ENCODE data around the gene OR10X1. TPM values are rescaled to one million over a fixed set of nuclear protein-coding genes. Genes with fewer than 3 reads are reported as not detected.

Gene OR10X1
- total RNA-seq, 1 experiment from 2014 or later = not detected

DNA sequence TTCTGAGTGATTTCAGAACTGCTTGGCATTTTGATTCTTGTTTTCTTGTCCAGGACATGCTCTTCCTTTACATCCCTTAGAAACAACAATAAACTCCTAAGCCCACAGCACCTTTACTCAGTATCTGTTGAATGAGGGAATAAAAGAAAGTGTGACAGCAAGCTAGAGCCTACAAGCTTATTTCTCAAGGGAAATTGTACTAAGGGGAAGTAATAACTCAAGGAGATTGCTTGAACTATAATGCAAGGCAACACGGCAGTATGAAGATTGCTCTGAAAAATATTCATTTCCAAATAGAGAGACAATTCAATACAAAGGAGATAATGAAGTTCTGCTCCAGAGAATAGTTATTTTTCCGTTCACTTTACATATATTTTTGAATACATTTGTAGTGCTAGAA is 15.8 kb downstream of the OR10X1 start:
- Mint-ChIP-seq H3K36me3 (ENCODE audit: insufficient read depth in 1 of 3, low read depth in 3 of 3) (no peaks in the 10 kb centered on the region), H3K27me3 (ENCODE audit: low read depth) (no peaks in the 10 kb centered on the region), H3K27ac (no peak overlapping the region), H3K9me3 (no peaks in the 10 kb centered on the region), H3K4me1 (no peaks in the 10 kb centered on the region), H3K4me3 (no peak overlapping the region)
- Histone ChIP-seq H4K20me1 (ENCODE audit: control insufficient read depth, insufficient read depth, insufficient read length) (no peaks in the 10 kb centered on the region), H2AK5ac (ENCODE audit: insufficient read length, low read length) (no peak overlapping the region), H2BK20ac (ENCODE audit: low read depth, low read length, poor library complexity, severe bottlenecking) (no peak overlapping the region), H3K27ac (ENCODE audit: insufficient read length, low read depth, low read length) (no peak overlapping the region), H2BK120ac (ENCODE audit: low read depth, low read length, poor library complexity, severe bottlenecking) (no peak overlapping the region), H3K27me3 (ENCODE audit: insufficient read depth, low read length) (no peaks in the 10 kb centered on the region), H4K5ac (ENCODE audit: insufficient read length, low read depth, low read length) (no peak overlapping the region), H3K4me1 (ENCODE audit: insufficient read depth, low read length) (no peaks in the 10 kb centered on the region), H3K56ac (ENCODE audit: insufficient read length, low read depth, low read length) (no peak overlapping the region), H2AFZ (ENCODE audit: low read length) (no peak overlapping the region), H3K4me2 (ENCODE audit: insufficient read depth, insufficient read length, low read length) (no peak overlapping the region), H3K4ac (ENCODE audit: low read depth, low read length) (no peak overlapping the region), H3K9ac (ENCODE audit: extremely low read depth, insufficient read length, low read length) (no peak overlapping the region), H4K91ac (ENCODE audit: insufficient read length, low read depth, low read length) (no peak overlapping the region), H3K9me3 (ENCODE audit: control insufficient read depth, low read depth, low read length) (no peaks in the 10 kb centered on the region), H3K79me2 (ENCODE audit: insufficient read depth, low read length) (no peaks in the 10 kb centered on the region), H2BK15ac (ENCODE audit: low read depth, low read length) (no peak overlapping the region), H3K14ac (ENCODE audit: insufficient read depth, low read length) (no peak overlapping the region), H3K18ac (ENCODE audit: insufficient read length, low read depth, low read length) (no peak overlapping the region), H3K23ac (ENCODE audit: insufficient read length, low read depth, low read length) (no peak overlapping the region), H2BK12ac (ENCODE audit: insufficient read length, low read depth, low read length) (no peak overlapping the region), H3K23me2 (ENCODE audit: insufficient read length, low read depth, low read length, poor library complexity, severe bottlenecking) (no peaks in the 10 kb centered on the region), H4K8ac (replicated peaks; ENCODE audit: insufficient read length, low read depth, low read length) (no peak overlapping the region), H2BK5ac (ENCODE audit: insufficient read length, low read length) (no peak overlapping the region), H3T11ph (ENCODE audit: low read length) (no peak overlapping the region), H3K79me1 (ENCODE audit: insufficient read depth, low read depth, low read length, poor library complexity, severe bottlenecking) (no peaks in the 10 kb centered on the region)
- DNase-seq = no peak
- no CpG with 5 or more reads among the region's 2 CpGs for WGBS (ENCODE audit: extremely low coverage, insufficient read length, low lambda C conversion rate)
- TF ChIP-seq, protein P1, sequence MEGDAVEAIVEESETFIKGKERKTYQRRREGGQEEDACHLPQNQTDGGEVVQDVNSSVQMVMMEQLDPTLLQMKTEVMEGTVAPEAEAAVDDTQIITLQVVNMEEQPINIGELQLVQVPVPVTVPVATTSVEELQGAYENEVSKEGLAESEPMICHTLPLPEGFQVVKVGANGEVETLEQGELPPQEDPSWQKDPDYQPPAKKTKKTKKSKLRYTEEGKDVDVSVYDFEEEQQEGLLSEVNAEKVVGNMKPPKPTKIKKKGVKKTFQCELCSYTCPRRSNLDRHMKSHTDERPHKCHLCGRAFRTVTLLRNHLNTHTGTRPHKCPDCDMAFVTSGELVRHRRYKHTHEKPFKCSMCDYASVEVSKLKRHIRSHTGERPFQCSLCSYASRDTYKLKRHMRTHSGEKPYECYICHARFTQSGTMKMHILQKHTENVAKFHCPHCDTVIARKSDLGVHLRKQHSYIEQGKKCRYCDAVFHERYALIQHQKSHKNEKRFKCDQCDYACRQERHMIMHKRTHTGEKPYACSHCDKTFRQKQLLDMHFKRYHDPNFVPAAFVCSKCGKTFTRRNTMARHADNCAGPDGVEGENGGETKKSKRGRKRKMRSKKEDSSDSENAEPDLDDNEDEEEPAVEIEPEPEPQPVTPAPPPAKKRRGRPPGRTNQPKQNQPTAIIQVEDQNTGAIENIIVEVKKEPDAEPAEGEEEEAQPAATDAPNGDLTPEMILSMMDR (conservative IDR thresholded peaks at IDR 0.05) = no peak

Data from H9 (cell line).